ENCODE measurements around the gene NFYC.

NFYC gene

GRCh38 chr1:40709802-40710278 is 18.3 kb downstream of the NFYC start:
- no peak for TF ChIP-seq CTCF (IDR thresholded peaks at IDR 0.05; ENCODE audit: extremely low read depth, insufficient read depth, missing control alignments)
- DNase-seq (ENCODE audit: low spot score): no peak
- in situ Hi-C loops (cut with MboI; ENCODE audit: low pct_unique_long_range_greater_than_20kb, low sequenced_read_pairs, unreplicated experiment): no loop called here

- in situ Hi-C loops (cut with MboI; ENCODE audit: low pct_unique_long_range_greater_than_20kb, low sequenced_read_pairs, unreplicated experiment): no loop called here
- no peak for DNase-seq (ENCODE audit: low spot score)
Measured at GRCh38 chr1:40710581-40711315, 19.2 kb downstream of the NFYC start.

GRCh38 chr1:40711465-40712404 is 20.2 kb downstream of the NFYC start:
- in situ Hi-C loops (cut with MboI; ENCODE audit: low pct_unique_long_range_greater_than_20kb, low sequenced_read_pairs, unreplicated experiment): no loop called here
- TF ChIP-seq CTCF (IDR thresholded peaks at IDR 0.05; ENCODE audit: extremely low read depth, insufficient read depth, missing control alignments): no peak

More at GRCh38 chr1:40710581-40711315, 19.2 kb downstream of the NFYC start:
- no peak for TF ChIP-seq CTCF (IDR thresholded peaks at IDR 0.05; ENCODE audit: extremely low read depth, insufficient read depth, missing control alignments)

GRCh38 chr1:40712405-40712944 is 21.0 kb downstream of the NFYC start:
- in situ Hi-C loops (cut with MboI; ENCODE audit: low pct_unique_long_range_greater_than_20kb, low sequenced_read_pairs, unreplicated experiment): no loop called here
- DNase-seq (ENCODE audit: low spot score): no peak
- TF ChIP-seq CTCF (IDR thresholded peaks at IDR 0.05; ENCODE audit: extremely low read depth, insufficient read depth, missing control alignments): no peak

More at GRCh38 chr1:40711465-40712404, 20.2 kb downstream of the NFYC start:
- DNase-seq (ENCODE audit: low spot score): no peak

GRCh38 chr1:40712997-40713396 is 21.5 kb downstream of the NFYC start:
- TF ChIP-seq CTCF (IDR thresholded peaks at IDR 0.05; ENCODE audit: extremely low read depth, insufficient read depth, missing control alignments): no peak
- in situ Hi-C loops (cut with MboI; ENCODE audit: low pct_unique_long_range_greater_than_20kb, low sequenced_read_pairs, unreplicated experiment): no loop called here
- no peak for DNase-seq (ENCODE audit: low spot score)

- in situ Hi-C loops (cut with MboI; ENCODE audit: low pct_unique_long_range_greater_than_20kb, low sequenced_read_pairs, unreplicated experiment): no loop called here
- TF ChIP-seq CTCF (IDR thresholded peaks at IDR 0.05; ENCODE audit: extremely low read depth, insufficient read depth, missing control alignments): no peak
- no peak for DNase-seq (ENCODE audit: low spot score)
Measured at GRCh38 chr1:40715491-40716059, 24.1 kb downstream of the NFYC start.

All from GM13977 (cell line).